GM12891 (cell line): ENCODE results near the gene KRTAP4-16.
A peak's percentile ranks its signal among the peaks of the same experiment; 100 is the strongest.
"Not testable (repeated sequence)": the region's sequence is repeated elsewhere in the genome, so short reads cannot be mapped to it uniquely, and the experiment has no call there.

ENCODE experiments used
- DNase-seq: peaks from one replicate; pipeline ENCODE4 v3.0.0; 2011; ENCODE audit warnings: low spot score; ENCODE audit not compliant: insufficient read length
- FAIRE-seq: peaks from 2 replicates; lab custom pipeline; 2011; peaks lifted over from hg19 to GRCh38; lab: Jason Lieb, UNC
- PAX5 ChIP-seq: IDR thresholded peaks from 2 replicates; pipeline ENCODE4 v1.6.1; 2011; ENCODE audit warnings: low read length, moderate library complexity, mild to moderate bottlenecking; ENCODE audit not compliant: insufficient read depth, severe bottlenecking
- POLR2A ChIP-seq: IDR thresholded peaks from 2 replicates; pipeline ENCODE4 v1.6.1; 2011; ENCODE audit warnings: low read depth, low read length, control low read depth
- POLR2AphosphoS5 ChIP-seq: IDR thresholded peaks from 2 replicates; pipeline ENCODE4 v1.6.1; 2011; ENCODE audit warnings: low read depth, low read length, control low read depth
- POU2F2 ChIP-seq: IDR thresholded peaks from 2 replicates; pipeline ENCODE4 v1.6.1; 2011; ENCODE audit warnings: low read depth, mild to moderate bottlenecking, control low read depth, low read length, moderate library complexity
- SPI1 ChIP-seq: IDR thresholded peaks from 2 replicates; pipeline ENCODE4 v1.6.1; 2011; ENCODE audit warnings: low read depth, low read length, control low read depth
- TAF1 ChIP-seq: IDR thresholded peaks from 2 replicates; pipeline ENCODE4 v1.6.1; 2011; ENCODE audit warnings: low read depth, low read length, control low read depth

Gene KRTAP4-16

GRCh38 chr17:41118721-41119120 lies 16.7 kb upstream of the KRTAP4-16 start:
- no peak for FAIRE-seq
- TF ChIP-seq PAX5 = no peak
- no peak for TF ChIP-seq TAF1
- TF ChIP-seq SPI1 = no peak
- no peak for TF ChIP-seq POU2F2
- TF ChIP-seq POLR2AphosphoS5 = no peak
- TF ChIP-seq POLR2A = no peak
- DNase-seq = no peak

GRCh38 chr17:41117846-41118386 lies 15.9 kb upstream of the KRTAP4-16 start, which contains the start of gene KRTAP4-11:
TSS of gene KRTAP4-11 (minus strand) at chr17:41118373. CDS start at chr17:41118315, 58 bp downstream.
- not testable (repeated sequence) for FAIRE-seq

GRCh38 chr17:41116297-41116696 lies 14.3 kb upstream of the KRTAP4-16 start:
- no peak for DNase-seq
- FAIRE-seq = no peak
- no peak for TF ChIP-seq TAF1
- no peak for TF ChIP-seq POLR2A
- 0 out of 2 replicates have a peak, but pooled peaks have one; percentile 7 for TF ChIP-seq SPI1
- TF ChIP-seq PAX5 = no peak
- no peak for TF ChIP-seq POU2F2
- TF ChIP-seq POLR2AphosphoS5 = no peak

More at GRCh38 chr17:41117846-41118386, 15.9 kb upstream of the KRTAP4-16 start, which contains the start of gene KRTAP4-11:
- not testable (repeated sequence) for DNase-seq

- no peak for FAIRE-seq
- no peak for TF ChIP-seq POU2F2
- no peak for TF ChIP-seq SPI1
- no peak for TF ChIP-seq POLR2AphosphoS5
- no peak for TF ChIP-seq TAF1
- TF ChIP-seq PAX5 = no peak
- TF ChIP-seq POLR2A = no peak
- no peak for DNase-seq
These were observed 9.3 kb upstream of the KRTAP4-16 start for GRCh38 chr17:41111151-41111885.

- not testable (repeated sequence) for DNase-seq
These were observed 6.8 kb upstream of the KRTAP4-16 start for GRCh38 chr17:41108728-41109386.

GRCh38 chr17:41107941-41108450 lies 6.0 kb upstream of the KRTAP4-16 start:
- no peak for FAIRE-seq
- no peak for TF ChIP-seq PAX5
- no peak for TF ChIP-seq SPI1
- TF ChIP-seq POLR2A = no peak
- TF ChIP-seq TAF1 = no peak
- no peak for TF ChIP-seq POU2F2
- TF ChIP-seq POLR2AphosphoS5 = no peak
- no peak for DNase-seq

More at GRCh38 chr17:41108728-41109386, 6.8 kb upstream of the KRTAP4-16 start:
- FAIRE-seq = not testable (repeated sequence)

- not testable (repeated sequence) for FAIRE-seq, DNase-seq
These were observed 3.3 kb upstream of the KRTAP4-16 start, which contains the start of gene KRTAP4-9 for GRCh38 chr17:41105347-41105746. TSS of gene KRTAP4-9 (plus strand) at chr17:41105389. CDS start at chr17:41105389, 0 bp downstream.

- not testable (repeated sequence) for DNase-seq, FAIRE-seq
These were observed 2.5 kb upstream of the KRTAP4-16 start for GRCh38 chr17:41104386-41105038.

GRCh38 chr17:41103896-41104295 lies 1.9 kb upstream of the KRTAP4-16 start:
- TF ChIP-seq SPI1 (no peak), TAF1 (no peak), POLR2AphosphoS5 (no peak), POU2F2 (no peak), PAX5 (no peak), POLR2A (no peak)
- DNase-seq = no peak
- FAIRE-seq = no peak

GRCh38 chr17:41099682-41100480 lies 2.1 kb downstream of the KRTAP4-16 start:
- not testable (repeated sequence) for DNase-seq, FAIRE-seq
